ENCODE measurements around the gene NCF2.

The NCF2 gene

GRCh38 chr1:183553331-183553730 lies 36.9 kb downstream of the NCF2 start:
- peaks cover 22% of the 10 kb centered on the region; the same call in 1 of the 2 replicates for H3K36me3 ChIP-seq (ENCODE audit: low read length)

GRCh38 chr1:183552891-183553290 lies 37.4 kb downstream of the NCF2 start:
- H3K36me3 ChIP-seq (ENCODE audit: low read length), result peaks cover 25% of the 10 kb centered on the region; the same call in 1 of the 2 replicates

More at GRCh38 chr1:183553331-183553730, 36.9 kb downstream of the NCF2 start:
- no peak overlapping the region for H3K4me2 ChIP-seq (ENCODE audit: low read depth, low read length, poor library complexity, severe bottlenecking)
- H4K20me1 ChIP-seq (ENCODE audit: low read depth, low read length), result no peaks in the 10 kb centered on the region
- no peaks in the 10 kb centered on the region for H3K79me2 ChIP-seq (ENCODE audit: insufficient read depth, low read length)
- no peaks in the 10 kb centered on the region for H3K9me3 ChIP-seq (ENCODE audit: insufficient read depth, low read length)
- H3K4me3 ChIP-seq (ENCODE audit: insufficient read depth, low read length, poor library complexity, severe bottlenecking), result no peak overlapping the region
- no peaks in the 10 kb centered on the region for H3K27me3 ChIP-seq (ENCODE audit: low read length)
- H2AFZ ChIP-seq (ENCODE audit: low read depth, low read length, severe bottlenecking), result no peak overlapping the region
- H3K9me2 ChIP-seq (replicated peaks; ENCODE audit: insufficient read depth, low read length), result no peaks in the 10 kb centered on the region
- no peak for TF ChIP-seq EZH2phosphoT487 (conservative IDR thresholded peaks at IDR 0.05; ENCODE audit: low read length)
- no peak for TF ChIP-seq CTCF (IDR thresholded peaks at IDR 0.05; ENCODE audit: insufficient read depth, low read length, poor library complexity, severe bottlenecking)
- no peaks in the 10 kb centered on the region for H3F3A ChIP-seq (ENCODE audit: insufficient read depth)
- no peak overlapping the region for H3K27ac ChIP-seq (ENCODE audit: low read depth, low read length)
- no peak overlapping the region for H3K9ac ChIP-seq (ENCODE audit: low read length)

GRCh38 chr1:183552441-183552840 lies 37.8 kb downstream of the NCF2 start:
- Histone ChIP-seq H3K27ac (ENCODE audit: low read depth, low read length) (no peak overlapping the region), H3F3A (ENCODE audit: insufficient read depth) (no peaks in the 10 kb centered on the region), H2AFZ (ENCODE audit: low read depth, low read length, severe bottlenecking) (no peak overlapping the region), H3K9me2 (replicated peaks; ENCODE audit: insufficient read depth, low read length) (no peaks in the 10 kb centered on the region), H4K20me1 (ENCODE audit: low read depth, low read length) (no peaks in the 10 kb centered on the region), H3K79me2 (ENCODE audit: insufficient read depth, low read length) (no peaks in the 10 kb centered on the region), H3K4me3 (ENCODE audit: insufficient read depth, low read length, poor library complexity, severe bottlenecking) (no peak overlapping the region), H3K4me2 (ENCODE audit: low read depth, low read length, poor library complexity, severe bottlenecking) (no peak overlapping the region), H3K9me3 (ENCODE audit: insufficient read depth, low read length) (no peaks in the 10 kb centered on the region), H3K27me3 (ENCODE audit: low read length) (no peaks in the 10 kb centered on the region), H3K9ac (ENCODE audit: low read length) (no peak overlapping the region), H3K36me3 (ENCODE audit: low read length) (peaks cover 30% of the 10 kb centered on the region; the same call in 1 of the 2 replicates)
- no peak for TF ChIP-seq EZH2phosphoT487 (conservative IDR thresholded peaks at IDR 0.05; ENCODE audit: low read length)
- no peak for TF ChIP-seq CTCF (IDR thresholded peaks at IDR 0.05; ENCODE audit: insufficient read depth, low read length, poor library complexity, severe bottlenecking)

More at GRCh38 chr1:183552891-183553290, 37.4 kb downstream of the NCF2 start:
- Histone ChIP-seq H3F3A (ENCODE audit: insufficient read depth) (no peaks in the 10 kb centered on the region), H3K27ac (ENCODE audit: low read depth, low read length) (no peak overlapping the region), H3K4me3 (ENCODE audit: insufficient read depth, low read length, poor library complexity, severe bottlenecking) (no peak overlapping the region), H2AFZ (ENCODE audit: low read depth, low read length, severe bottlenecking) (no peak overlapping the region), H3K9me3 (ENCODE audit: insufficient read depth, low read length) (no peaks in the 10 kb centered on the region), H3K9me2 (replicated peaks; ENCODE audit: insufficient read depth, low read length) (no peaks in the 10 kb centered on the region), H3K79me2 (ENCODE audit: insufficient read depth, low read length) (no peaks in the 10 kb centered on the region), H3K9ac (ENCODE audit: low read length) (no peak overlapping the region), H4K20me1 (ENCODE audit: low read depth, low read length) (no peaks in the 10 kb centered on the region), H3K4me2 (ENCODE audit: low read depth, low read length, poor library complexity, severe bottlenecking) (no peak overlapping the region), H3K27me3 (ENCODE audit: low read length) (no peaks in the 10 kb centered on the region)
- TF ChIP-seq CTCF (IDR thresholded peaks at IDR 0.05; ENCODE audit: insufficient read depth, low read length, poor library complexity, severe bottlenecking) (no peak), EZH2phosphoT487 (conservative IDR thresholded peaks at IDR 0.05; ENCODE audit: low read length) (no peak)

Data from SU-DHL-6 (cell line).